Measurements from ENCODE around the gene CRYBB2. TPM values are rescaled to one million over a fixed set of nuclear protein-coding genes. Genes with fewer than 3 reads are reported as not detected.
A peak's percentile ranks its signal among the peaks of the same experiment; 100 is the strongest.

Gene CRYBB2
- total RNA-seq, 1 experiment from 2014 or later = not detected

DNA sequence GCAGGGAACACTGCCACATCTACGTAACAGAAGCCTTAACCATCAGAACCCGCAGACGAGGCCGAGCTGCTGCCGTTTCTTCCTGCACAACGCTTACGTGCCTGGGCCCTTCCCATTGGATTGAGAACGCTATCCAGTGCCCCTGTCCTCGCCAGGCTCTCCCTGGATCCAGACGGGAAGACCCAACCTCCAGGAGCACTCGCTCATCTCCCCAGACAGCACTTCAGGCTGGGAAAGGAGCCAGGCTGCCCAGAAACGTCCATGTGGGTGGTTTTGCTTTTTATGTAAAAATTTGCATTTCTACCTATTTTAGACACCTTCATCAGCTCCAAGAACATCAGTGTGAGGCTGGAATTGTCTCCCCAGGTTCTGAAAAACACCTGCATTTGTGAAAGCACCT is 27.0 kb upstream of the CRYBB2 start:
- H4K20me1 ChIP-seq (ENCODE audit: control insufficient read depth, insufficient read depth, insufficient read length) = no peaks in the 10 kb centered on the region
- H3K9ac ChIP-seq (ENCODE audit: extremely low read depth, insufficient read length, low read length) = no peak overlapping the region
- TF ChIP-seq, protein P1, sequence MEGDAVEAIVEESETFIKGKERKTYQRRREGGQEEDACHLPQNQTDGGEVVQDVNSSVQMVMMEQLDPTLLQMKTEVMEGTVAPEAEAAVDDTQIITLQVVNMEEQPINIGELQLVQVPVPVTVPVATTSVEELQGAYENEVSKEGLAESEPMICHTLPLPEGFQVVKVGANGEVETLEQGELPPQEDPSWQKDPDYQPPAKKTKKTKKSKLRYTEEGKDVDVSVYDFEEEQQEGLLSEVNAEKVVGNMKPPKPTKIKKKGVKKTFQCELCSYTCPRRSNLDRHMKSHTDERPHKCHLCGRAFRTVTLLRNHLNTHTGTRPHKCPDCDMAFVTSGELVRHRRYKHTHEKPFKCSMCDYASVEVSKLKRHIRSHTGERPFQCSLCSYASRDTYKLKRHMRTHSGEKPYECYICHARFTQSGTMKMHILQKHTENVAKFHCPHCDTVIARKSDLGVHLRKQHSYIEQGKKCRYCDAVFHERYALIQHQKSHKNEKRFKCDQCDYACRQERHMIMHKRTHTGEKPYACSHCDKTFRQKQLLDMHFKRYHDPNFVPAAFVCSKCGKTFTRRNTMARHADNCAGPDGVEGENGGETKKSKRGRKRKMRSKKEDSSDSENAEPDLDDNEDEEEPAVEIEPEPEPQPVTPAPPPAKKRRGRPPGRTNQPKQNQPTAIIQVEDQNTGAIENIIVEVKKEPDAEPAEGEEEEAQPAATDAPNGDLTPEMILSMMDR (conservative IDR thresholded peaks at IDR 0.05) = no peak
- no peak overlapping the region for H3K23ac ChIP-seq (ENCODE audit: insufficient read length, low read depth, low read length)
- no peak overlapping the region for H2BK12ac ChIP-seq (ENCODE audit: insufficient read length, low read depth, low read length)
- no CpG with 5 or more reads among the region's 12 CpGs for WGBS (ENCODE audit: extremely low coverage, insufficient read length, low lambda C conversion rate)
- H3K4me2 ChIP-seq (ENCODE audit: insufficient read depth, insufficient read length, low read length) = no peak overlapping the region
- H2BK120ac ChIP-seq (ENCODE audit: low read depth, low read length, poor library complexity, severe bottlenecking) = no peak overlapping the region
- H2BK15ac ChIP-seq (ENCODE audit: low read depth, low read length) = no peak overlapping the region; the same call in 1 of the 2 replicates
- no peak overlapping the region for H3K27ac ChIP-seq (ENCODE audit: insufficient read length, low read depth, low read length)
- no peaks in the 10 kb centered on the region for H3K4me1 ChIP-seq (ENCODE audit: insufficient read depth, low read length)
- no peak overlapping the region for H2AK5ac ChIP-seq (ENCODE audit: insufficient read length, low read length)
- peaks cover 0 to 3% of the 10 kb centered on the region in 2 experiments; a peak in 3 of 5 replicates for H3K9me3 Mint-ChIP-seq
- H3K18ac ChIP-seq (ENCODE audit: insufficient read length, low read depth, low read length) = no peak overlapping the region
- H3K27me3 Mint-ChIP-seq (ENCODE audit: low read depth) = no peaks in the 10 kb centered on the region
- H3K79me1 ChIP-seq (ENCODE audit: insufficient read depth, low read depth, low read length, poor library complexity, severe bottlenecking) = no peaks in the 10 kb centered on the region
- peak overlapping the region; percentile 18; the same call in 1 of the 2 replicates for H3K14ac ChIP-seq (ENCODE audit: insufficient read depth, low read length)
- no peak overlapping the region for H4K5ac ChIP-seq (ENCODE audit: insufficient read length, low read depth, low read length)
- H3K56ac ChIP-seq (ENCODE audit: insufficient read length, low read depth, low read length) = no peak overlapping the region
- no peak overlapping the region for H3K4me3 Mint-ChIP-seq
- H3K27ac Mint-ChIP-seq = no peak overlapping the region
- no peaks in the 10 kb centered on the region for H3K23me2 ChIP-seq (ENCODE audit: insufficient read length, low read depth, low read length, poor library complexity, severe bottlenecking)
- no peak for DNase-seq
- H3K4ac ChIP-seq (ENCODE audit: low read depth, low read length) = no peak overlapping the region
- no peak overlapping the region for H4K91ac ChIP-seq (ENCODE audit: insufficient read length, low read depth, low read length)
- no peak overlapping the region for H4K8ac ChIP-seq (replicated peaks; ENCODE audit: insufficient read length, low read depth, low read length)
- no peak overlapping the region for H3T11ph ChIP-seq (ENCODE audit: low read length)
- no peaks in the 10 kb centered on the region for H3K4me1 Mint-ChIP-seq
- H2AFZ ChIP-seq (ENCODE audit: low read length) = no peak overlapping the region
- H3K27me3 ChIP-seq (ENCODE audit: insufficient read depth, low read length) = no peaks in the 10 kb centered on the region
- peaks cover 18 to 39% (median 37%) of the 10 kb centered on the region in 3 experiments; a peak in 6 of 7 replicates for H3K36me3 Mint-ChIP-seq (ENCODE audit: insufficient read depth in 1 of 3, low read depth in 3 of 3)
- H2BK20ac ChIP-seq (ENCODE audit: low read depth, low read length, poor library complexity, severe bottlenecking) = no peak overlapping the region
- no peaks in the 10 kb centered on the region for H3K79me2 ChIP-seq (ENCODE audit: insufficient read depth, low read length)
- peak overlapping the region; percentile 20 for H2BK5ac ChIP-seq (ENCODE audit: insufficient read length, low read length)
- H3K9me3 ChIP-seq (ENCODE audit: control insufficient read depth, low read depth, low read length) = no peaks in the 10 kb centered on the region

Data from H9 (cell line).